ENCODE results near the gene PLB1. TPM values are rescaled to one million over a fixed set of nuclear protein-coding genes. Genes with fewer than 3 reads are reported as not detected.
A peak's percentile ranks its signal among the peaks of the same experiment; 100 is the strongest.

The PLB1 gene
- total RNA-seq, 1 experiment from 2014 or later, result 0.40 TPM

DNA sequence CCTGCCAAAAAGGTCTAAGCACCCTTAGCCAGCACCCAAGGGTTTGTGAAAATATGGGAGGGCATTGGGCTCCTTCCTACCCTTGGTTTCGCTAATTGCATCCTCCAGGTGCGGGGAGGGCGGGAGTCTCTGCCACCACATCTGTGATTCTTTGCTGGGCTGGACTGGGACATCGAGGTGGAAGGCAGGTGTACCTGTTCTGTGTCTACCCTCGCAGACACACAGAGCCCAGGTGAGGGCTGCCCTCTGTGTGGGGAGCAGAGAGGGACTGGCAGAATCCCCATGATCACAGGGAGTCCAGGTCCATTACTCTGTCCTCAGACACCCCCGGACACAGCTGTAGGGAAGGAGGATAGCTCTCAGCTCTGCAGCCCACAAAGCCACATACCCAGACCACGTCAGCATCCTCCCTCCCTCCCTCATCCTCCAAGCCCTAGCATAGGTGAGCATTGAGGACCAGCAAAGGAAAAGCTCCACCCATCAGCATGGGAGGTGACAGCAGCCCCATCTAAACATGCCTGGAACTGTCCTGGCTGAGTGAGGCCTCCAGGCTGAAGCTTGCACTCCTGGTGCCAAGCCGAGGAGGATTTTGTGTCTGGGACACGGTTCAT, 49.8 kb downstream of the PLB1 start:
- ATAC-seq (no peak), DNase-seq (no peak)
- Histone ChIP-seq H3K4me2 (ENCODE audit: low read length) (no peak overlapping the region), H3K27me3 (ENCODE audit: low read length) (no peaks in the 10 kb centered on the region), H3K9me3 (ENCODE audit: low read length) (no peaks in the 10 kb centered on the region), H3K9ac (ENCODE audit: low read length) (no peak overlapping the region), H3K4me3 (ENCODE audit: low read length) (no peak overlapping the region), H3K9me2 (replicated peaks; ENCODE audit: low read length) (no peaks in the 10 kb centered on the region), H3K4me1 (ENCODE audit: insufficient read depth, low read length) (peaks cover 11% of the 10 kb centered on the region), H3K79me2 (ENCODE audit: low read length) (no peaks in the 10 kb centered on the region), H3K27ac (ENCODE audit: low read length) (no peak overlapping the region), H3F3A (ENCODE audit: low read length, unreplicated experiment) (no peaks in the 10 kb centered on the region), H2AFZ (ENCODE audit: low read length) (0 out of 2 replicates have a peak overlapping the region, but pooled peaks have one; percentile 39), H3K36me3 (ENCODE audit: low read depth, low read length) (no peaks in the 10 kb centered on the region), H4K20me1 (ENCODE audit: low read length) (no peaks in the 10 kb centered on the region)
- no TSS peak for BruUV-seq (replicated peaks)
- intact Hi-C loops (cut with micrococcal nuclease), result no loop called here
- POLR2A ChIA-PET (ENCODE audit: unreplicated experiment), result no interaction called here
- CTCF ChIA-PET, result no interaction called here
- TF ChIP-seq, protein P1, sequence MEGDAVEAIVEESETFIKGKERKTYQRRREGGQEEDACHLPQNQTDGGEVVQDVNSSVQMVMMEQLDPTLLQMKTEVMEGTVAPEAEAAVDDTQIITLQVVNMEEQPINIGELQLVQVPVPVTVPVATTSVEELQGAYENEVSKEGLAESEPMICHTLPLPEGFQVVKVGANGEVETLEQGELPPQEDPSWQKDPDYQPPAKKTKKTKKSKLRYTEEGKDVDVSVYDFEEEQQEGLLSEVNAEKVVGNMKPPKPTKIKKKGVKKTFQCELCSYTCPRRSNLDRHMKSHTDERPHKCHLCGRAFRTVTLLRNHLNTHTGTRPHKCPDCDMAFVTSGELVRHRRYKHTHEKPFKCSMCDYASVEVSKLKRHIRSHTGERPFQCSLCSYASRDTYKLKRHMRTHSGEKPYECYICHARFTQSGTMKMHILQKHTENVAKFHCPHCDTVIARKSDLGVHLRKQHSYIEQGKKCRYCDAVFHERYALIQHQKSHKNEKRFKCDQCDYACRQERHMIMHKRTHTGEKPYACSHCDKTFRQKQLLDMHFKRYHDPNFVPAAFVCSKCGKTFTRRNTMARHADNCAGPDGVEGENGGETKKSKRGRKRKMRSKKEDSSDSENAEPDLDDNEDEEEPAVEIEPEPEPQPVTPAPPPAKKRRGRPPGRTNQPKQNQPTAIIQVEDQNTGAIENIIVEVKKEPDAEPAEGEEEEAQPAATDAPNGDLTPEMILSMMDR (conservative IDR thresholded peaks at IDR 0.05; ENCODE audit: low read depth, low read length), result no peak
- no peak for TF ChIP-seq EZH2 (IDR thresholded peaks at IDR 0.05; ENCODE audit: low read length, unreplicated experiment)
- TF ChIP-seq EZH2phosphoT487 (IDR thresholded peaks at IDR 0.05; ENCODE audit: borderline replicate concordance, low read length), result no peak

DNA sequence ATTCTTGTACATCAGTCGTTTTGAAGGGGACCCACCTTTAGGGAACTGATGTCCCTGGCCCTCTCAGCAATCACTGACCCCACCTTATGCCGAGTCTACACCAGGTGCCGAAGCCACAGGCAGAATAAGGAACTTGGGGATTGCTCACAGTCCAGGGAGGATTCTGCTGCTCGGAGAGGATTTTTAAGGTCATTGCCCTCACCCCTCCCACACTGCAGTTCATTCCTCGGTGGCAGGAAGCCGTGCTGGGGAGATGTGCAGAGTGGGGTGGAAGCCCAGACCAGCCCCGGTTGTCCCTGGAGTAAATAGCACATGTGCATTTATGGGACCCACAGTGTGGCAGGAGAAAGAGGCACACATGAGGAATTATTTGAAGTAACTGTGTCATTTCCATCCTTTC, 50.4 kb downstream of the PLB1 start:
- H3K4me1 ChIP-seq (ENCODE audit: insufficient read depth, low read length), result peaks cover 11% of the 10 kb centered on the region
- no peak for ATAC-seq
- TF ChIP-seq EZH2phosphoT487 (IDR thresholded peaks at IDR 0.05; ENCODE audit: borderline replicate concordance, low read length), result no peak
- TF ChIP-seq EZH2 (IDR thresholded peaks at IDR 0.05; ENCODE audit: low read length, unreplicated experiment), result no peak
- TF ChIP-seq, protein P1 (conservative IDR thresholded peaks at IDR 0.05; ENCODE audit: low read depth, low read length), result no peak
- H2AFZ ChIP-seq (ENCODE audit: low read length), result no peak overlapping the region
- no peaks in the 10 kb centered on the region for H3K79me2 ChIP-seq (ENCODE audit: low read length)
- no peak overlapping the region for H3K4me2 ChIP-seq (ENCODE audit: low read length)
- H3K36me3 ChIP-seq (ENCODE audit: low read depth, low read length), result no peaks in the 10 kb centered on the region
- no peaks in the 10 kb centered on the region for H3K9me3 ChIP-seq (ENCODE audit: low read length)
- no peaks in the 10 kb centered on the region for H3F3A ChIP-seq (ENCODE audit: low read length, unreplicated experiment)
- ChIA-PET CTCF (no interaction called here), POLR2A (ENCODE audit: unreplicated experiment) (no interaction called here)
- H3K9me2 ChIP-seq (replicated peaks; ENCODE audit: low read length), result no peaks in the 10 kb centered on the region
- DNase-seq, result no peak
- no peaks in the 10 kb centered on the region for H3K27me3 ChIP-seq (ENCODE audit: low read length)
- H3K9ac ChIP-seq (ENCODE audit: low read length), result no peak overlapping the region
- no TSS peak for BruUV-seq (replicated peaks)
- H4K20me1 ChIP-seq (ENCODE audit: low read length), result no peaks in the 10 kb centered on the region
- intact Hi-C loops (cut with micrococcal nuclease), result no loop called here
- H3K4me3 ChIP-seq (ENCODE audit: low read length), result no peak overlapping the region
- H3K27ac ChIP-seq (ENCODE audit: low read length), result no peak overlapping the region

DNA sequence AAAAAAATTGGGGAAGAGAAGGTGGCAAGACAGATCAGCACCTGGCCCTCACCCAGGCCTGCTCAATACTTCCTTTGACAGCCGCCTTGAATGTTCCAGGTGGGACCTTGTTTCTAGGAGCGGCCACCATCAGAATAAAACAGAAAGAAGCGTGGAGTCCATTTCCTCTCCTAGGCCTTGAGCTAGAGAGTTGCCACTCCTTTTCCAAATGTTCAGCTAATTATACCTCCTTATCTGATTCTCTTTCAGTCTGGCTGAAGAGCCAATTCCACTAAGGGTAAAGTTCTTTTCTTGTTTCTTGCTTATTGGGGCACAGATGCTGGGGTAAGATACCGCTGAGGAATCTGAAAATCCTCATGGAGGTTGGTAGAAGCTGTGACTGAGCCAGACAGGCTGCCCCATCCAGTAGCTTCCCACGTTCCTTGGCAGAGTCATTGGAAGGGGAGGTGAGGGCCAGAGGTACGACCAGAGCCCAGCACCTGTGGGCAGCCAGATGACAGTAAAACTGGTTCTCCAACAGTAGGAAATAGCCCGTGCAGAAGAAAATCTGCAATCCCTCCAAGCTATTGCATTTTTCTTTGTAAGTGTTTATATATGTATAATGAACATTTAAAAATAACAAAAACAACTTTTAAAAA, 51.5 kb downstream of the PLB1 start:
- H3K4me2 ChIP-seq (ENCODE audit: low read length), result no peak overlapping the region
- no peak overlapping the region for H3K27ac ChIP-seq (ENCODE audit: low read length)
- no peak overlapping the region for H3K4me3 ChIP-seq (ENCODE audit: low read length)
- no peaks in the 10 kb centered on the region for H3K9me3 ChIP-seq (ENCODE audit: low read length)
- H3K36me3 ChIP-seq (ENCODE audit: low read depth, low read length), result no peaks in the 10 kb centered on the region
- ChIA-PET POLR2A (ENCODE audit: unreplicated experiment) (no interaction called here), CTCF (no interaction called here)
- H3K4me1 ChIP-seq (ENCODE audit: insufficient read depth, low read length), result peaks cover 11% of the 10 kb centered on the region
- H3K9ac ChIP-seq (ENCODE audit: low read length), result no peak overlapping the region
- H3F3A ChIP-seq (ENCODE audit: low read length, unreplicated experiment), result no peaks in the 10 kb centered on the region
- ATAC-seq (no peak), DNase-seq (no peak)
- no peaks in the 10 kb centered on the region for H3K27me3 ChIP-seq (ENCODE audit: low read length)
- H2AFZ ChIP-seq (ENCODE audit: low read length), result no peak overlapping the region
- no peaks in the 10 kb centered on the region for H4K20me1 ChIP-seq (ENCODE audit: low read length)
- TF ChIP-seq, protein P1 (conservative IDR thresholded peaks at IDR 0.05; ENCODE audit: low read depth, low read length), result no peak
- TF ChIP-seq EZH2phosphoT487 (IDR thresholded peaks at IDR 0.05; ENCODE audit: borderline replicate concordance, low read length) (no peak), EZH2 (IDR thresholded peaks at IDR 0.05; ENCODE audit: low read length, unreplicated experiment) (no peak)
- intact Hi-C loops (cut with micrococcal nuclease), result no loop called here
- BruUV-seq (replicated peaks), result no TSS peak
- no peaks in the 10 kb centered on the region for H3K9me2 ChIP-seq (replicated peaks; ENCODE audit: low read length)
- H3K79me2 ChIP-seq (ENCODE audit: low read length), result no peaks in the 10 kb centered on the region
